Activated CD4-positive, alpha-beta T cell treated with anti-CD3 and anti-CD28 coated beads, Interleukin-2, Interleukin-6, amounts not matched to agents 100 ng/mL and 50 ng/mL, durations not matched to agents 16 hours and 8 hours (primary cell): Measurements from ENCODE around the gene PDGFD.

Experiments used
- DNase-seq: peaks from one replicate; pipeline ENCODE4 v3.0.0-alpha.2; 2020

Gene PDGFD

GRCh38 chr11:104092744-104093143 is 71.2 kb downstream of the PDGFD start:
- no peak for DNase-seq

GRCh38 chr11:104091281-104092096 is 72.5 kb downstream of the PDGFD start:
- no peak for DNase-seq

- DNase-seq, result no peak
These were observed 73.2 kb downstream of the PDGFD start for GRCh38 chr11:104090767-104091166.

GRCh38 chr11:104089481-104089880 is 74.5 kb downstream of the PDGFD start:
- DNase-seq, result no peak

- DNase-seq, result no peak
These were observed 77.3 kb downstream of the PDGFD start for GRCh38 chr11:104086621-104087020.

GRCh38 chr11:104078995-104079394 is 85.0 kb downstream of the PDGFD start:
- no peak for DNase-seq

GRCh38 chr11:104078245-104078644 is 85.7 kb downstream of the PDGFD start:
- no peak for DNase-seq

GRCh38 chr11:104076455-104076854 is 87.5 kb downstream of the PDGFD start:
- no peak for DNase-seq

- DNase-seq, result no peak
These were observed 88.2 kb downstream of the PDGFD start for GRCh38 chr11:104075706-104076105.

- no peak for DNase-seq
These were observed 88.9 kb downstream of the PDGFD start for GRCh38 chr11:104075091-104075490.

- no peak for DNase-seq
These were observed 89.8 kb downstream of the PDGFD start for GRCh38 chr11:104073950-104074705.

- DNase-seq, result no peak
These were observed 96.4 kb downstream of the PDGFD start for GRCh38 chr11:104067534-104067933.

- DNase-seq, result no peak
These were observed 99.8 kb downstream of the PDGFD start for GRCh38 chr11:104064034-104064630.

- no peak for DNase-seq
These were observed 102.0 kb downstream of the PDGFD start for GRCh38 chr11:104061853-104062521.

GRCh38 chr11:104060820-104061219 is 103.1 kb downstream of the PDGFD start:
- no peak for DNase-seq

- DNase-seq, result no peak
These were observed 103.7 kb downstream of the PDGFD start for GRCh38 chr11:104060004-104060794.

- no peak for DNase-seq
These were observed 105.3 kb downstream of the PDGFD start for GRCh38 chr11:104058680-104059079.

GRCh38 chr11:104057908-104058307 is 106.0 kb downstream of the PDGFD start:
- no peak for DNase-seq

GRCh38 chr11:104055596-104055995 is 108.4 kb downstream of the PDGFD start:
- DNase-seq, result no peak

GRCh38 chr11:104054911-104055529 is 108.9 kb downstream of the PDGFD start:
- DNase-seq, result no peak

GRCh38 chr11:104053743-104054478 is 110.0 kb downstream of the PDGFD start:
- DNase-seq, result no peak
